Activated T-helper 17 cell treated with anti-CD3 and anti-CD28 coated beads, Interleukin-2, amount 50 U/mL, for 72 hours (primary cell): Measurements from ENCODE around the gene GDF10. TPM values are rescaled to one million over a fixed set of nuclear protein-coding genes. Genes with fewer than 3 reads are reported as not detected.

Experiments used
- ATAC-seq: fragments of 150-1000 bp; cut with Tn5 transposase; replicated peaks from 2 replicates; pipeline ENCODE4 v1.10.0; 2021; ENCODE audit warnings: mild to moderate bottlenecking, moderate library complexity
- H3K27ac Mint-ChIP-seq: one replicate; pipeline ENCODE4 v1.8.0; 2022; ENCODE audit warnings: mixed read lengths
- H3K27me3 Mint-ChIP-seq: one replicate; pipeline ENCODE4 v1.8.0; 2022; ENCODE audit warnings: mixed read lengths
- H3K36me3 Mint-ChIP-seq: one replicate; pipeline ENCODE4 v1.8.0; 2022; ENCODE audit warnings: low read depth, mild to moderate bottlenecking, mixed read lengths
- H3K4me1 Mint-ChIP-seq: one replicate; pipeline ENCODE4 v1.8.0; 2022; ENCODE audit warnings: mixed read lengths
- H3K4me3 Mint-ChIP-seq: one replicate; pipeline ENCODE4 v1.8.0; 2022; ENCODE audit warnings: mild to moderate bottlenecking, mixed read lengths
- H3K9me3 Mint-ChIP-seq: one replicate; pipeline ENCODE4 v1.8.0; 2022; ENCODE audit warnings: mixed read lengths
- total RNA-seq, 2 donors: library from RNA; stranded (reverse); gene quantifications; one replicate each; pipeline ENCODE4 v1.2.3, GENCODE V29; 2022

The GDF10 gene
- total RNA-seq, 2 donors from 2014 or later = 0.45 TPM; not detected in 1

- H3K27me3 Mint-ChIP-seq = peaks cover 14% of the 10 kb centered on the region
- H3K4me3 Mint-ChIP-seq = no peak overlapping the region
- no peaks in the 10 kb centered on the region for H3K9me3 Mint-ChIP-seq
- ATAC-seq = no peak
- no peak overlapping the region for H3K27ac Mint-ChIP-seq
- no peaks in the 10 kb centered on the region for H3K36me3 Mint-ChIP-seq
- no peaks in the 10 kb centered on the region for H3K4me1 Mint-ChIP-seq
Observed at GRCh38 chr10:47323636-47324296, 23.8 kb downstream of the GDF10 start.

DNA sequence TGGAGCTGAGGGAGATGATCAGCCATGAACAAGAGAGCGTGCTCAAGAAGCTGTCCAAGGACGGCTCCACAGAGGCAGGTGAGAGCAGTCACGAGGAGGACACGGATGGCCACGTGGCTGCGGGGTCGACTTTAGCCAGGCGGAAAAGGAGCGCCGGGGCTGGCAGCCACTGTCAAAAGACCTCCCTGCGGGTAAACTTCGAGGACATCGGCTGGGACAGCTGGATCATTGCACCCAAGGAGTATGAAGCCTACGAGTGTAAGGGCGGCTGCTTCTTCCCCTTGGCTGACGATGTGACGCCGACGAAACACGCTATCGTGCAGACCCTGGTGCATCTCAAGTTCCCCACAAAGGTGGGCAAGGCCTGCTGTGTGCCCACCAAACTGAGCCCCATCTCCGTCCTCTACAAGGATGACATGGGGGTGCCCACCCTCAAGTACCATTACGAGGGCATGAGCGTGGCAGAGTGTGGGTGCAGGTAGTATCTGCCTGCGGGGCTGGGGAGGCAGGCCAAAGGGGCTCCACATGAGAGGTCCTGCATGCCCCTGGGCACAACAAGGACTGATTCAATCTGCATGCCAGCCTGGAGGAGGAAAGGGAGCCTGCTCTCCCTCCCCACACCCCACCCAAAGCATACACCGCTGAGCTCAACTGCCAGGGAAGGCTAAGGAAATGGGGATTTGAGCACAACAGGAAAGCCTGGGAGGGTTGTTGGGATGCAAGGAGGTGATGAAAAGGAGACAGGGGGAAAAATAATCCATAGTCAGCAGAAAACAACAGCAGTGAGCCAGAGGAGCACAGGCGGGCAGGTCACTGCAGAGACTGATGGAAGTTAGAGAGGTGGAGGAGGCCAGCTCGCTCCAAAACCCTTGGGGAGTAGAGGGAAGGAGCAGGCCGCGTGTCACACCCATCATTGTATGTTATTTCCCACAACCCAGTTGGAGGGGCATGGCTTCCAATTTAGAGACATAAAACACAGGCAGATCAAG is 25.6 kb downstream of the GDF10 start:
- Mint-ChIP-seq H3K4me3 (no peak overlapping the region), H3K27me3 (peaks cover 14% of the 10 kb centered on the region), H3K4me1 (no peaks in the 10 kb centered on the region), H3K9me3 (no peaks in the 10 kb centered on the region), H3K27ac (no peak overlapping the region), H3K36me3 (no peaks in the 10 kb centered on the region)
- ATAC-seq = no peak

GRCh38 chr10:47326306-47326926 is 26.4 kb downstream of the GDF10 start:
- Mint-ChIP-seq H3K27ac (no peak overlapping the region), H3K36me3 (no peaks in the 10 kb centered on the region), H3K4me3 (no peak overlapping the region), H3K27me3 (peaks cover 8% of the 10 kb centered on the region), H3K9me3 (no peaks in the 10 kb centered on the region), H3K4me1 (no peaks in the 10 kb centered on the region)
- ATAC-seq = no peak

- Mint-ChIP-seq H3K4me1 (no peaks in the 10 kb centered on the region), H3K36me3 (no peaks in the 10 kb centered on the region), H3K27me3 (peaks cover 7% of the 10 kb centered on the region), H3K27ac (no peak overlapping the region), H3K9me3 (no peaks in the 10 kb centered on the region), H3K4me3 (no peak overlapping the region)
- no peak for ATAC-seq
Observed at GRCh38 chr10:47326927-47327330, 26.9 kb downstream of the GDF10 start.

DNA sequence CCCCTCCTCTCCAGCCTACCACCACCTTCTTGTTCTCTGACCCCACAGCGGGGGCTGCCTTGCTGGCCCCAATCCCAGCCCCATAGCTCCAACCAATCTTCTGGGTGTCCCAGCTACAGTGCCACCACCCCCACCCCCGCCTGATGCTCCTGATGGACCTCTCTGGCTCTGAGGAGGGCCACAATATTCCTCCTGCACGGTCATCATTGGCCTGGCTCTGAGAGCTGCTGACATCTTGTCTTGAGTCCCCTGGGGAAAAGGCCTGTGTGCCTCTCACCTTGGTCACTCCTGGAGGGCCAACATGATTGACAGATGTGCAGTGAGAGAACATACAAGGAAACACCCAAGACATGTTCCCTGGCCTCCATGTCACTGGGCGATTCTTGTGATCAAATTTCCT is 29.9 kb downstream of the GDF10 start:
- no peak for ATAC-seq
- H3K36me3 Mint-ChIP-seq = no peaks in the 10 kb centered on the region
- peaks cover 3% of the 10 kb centered on the region for H3K27me3 Mint-ChIP-seq
- no peaks in the 10 kb centered on the region for H3K9me3 Mint-ChIP-seq
- H3K4me3 Mint-ChIP-seq = no peak overlapping the region
- no peaks in the 10 kb centered on the region for H3K4me1 Mint-ChIP-seq
- no peak overlapping the region for H3K27ac Mint-ChIP-seq

DNA sequence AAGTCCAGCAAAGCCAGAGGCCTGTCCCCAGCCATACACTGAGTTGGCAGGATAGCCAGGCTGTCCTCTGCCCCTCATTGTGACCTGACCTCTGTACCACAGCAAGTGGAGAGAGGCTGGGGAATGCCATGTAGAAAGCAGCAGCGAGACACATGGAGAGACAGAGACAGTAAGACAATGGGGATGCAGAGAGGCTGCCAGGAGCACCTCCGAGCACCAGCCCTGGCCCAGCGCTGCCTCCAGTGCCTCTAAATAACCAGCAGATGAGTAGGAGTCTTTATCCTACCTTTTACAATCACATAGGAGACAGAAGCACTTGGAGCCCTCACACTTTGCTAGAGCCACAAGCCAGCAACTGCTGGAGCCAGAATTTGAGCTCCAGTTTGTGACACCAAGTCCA is 30.4 kb downstream of the GDF10 start:
- Mint-ChIP-seq H3K9me3 (no peaks in the 10 kb centered on the region), H3K27me3 (peaks cover 7% of the 10 kb centered on the region), H3K4me1 (no peaks in the 10 kb centered on the region), H3K36me3 (no peaks in the 10 kb centered on the region), H3K27ac (no peak overlapping the region), H3K4me3 (no peak overlapping the region)
- ATAC-seq = no peak

- Mint-ChIP-seq H3K4me3 (no peak overlapping the region), H3K36me3 (no peaks in the 10 kb centered on the region), H3K9me3 (no peaks in the 10 kb centered on the region), H3K27ac (no peak overlapping the region), H3K27me3 (peaks cover 7% of the 10 kb centered on the region), H3K4me1 (no peaks in the 10 kb centered on the region)
- no peak for ATAC-seq
Observed at GRCh38 chr10:47330804-47331203, 30.8 kb downstream of the GDF10 start.

DNA sequence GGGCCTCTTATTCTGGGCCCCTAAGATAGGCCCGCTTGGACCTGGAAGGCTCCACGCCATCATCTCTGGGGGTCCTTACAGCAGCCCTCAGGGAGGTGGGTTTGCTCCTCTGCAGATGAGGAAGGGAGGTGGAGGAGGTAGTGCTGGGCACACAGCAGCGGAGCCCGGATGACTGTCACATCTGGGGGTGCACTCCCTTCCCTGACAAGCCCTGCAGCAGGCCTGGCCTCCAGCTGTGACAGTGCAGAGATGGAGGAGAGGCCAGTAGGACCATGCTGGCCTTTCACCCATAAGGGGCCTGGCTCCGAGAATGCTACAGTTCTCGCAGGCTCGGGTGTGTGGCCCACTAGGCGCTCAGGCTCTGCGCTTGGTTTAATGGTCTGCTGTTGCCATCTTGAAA is 31.5 kb downstream of the GDF10 start:
- H3K27me3 Mint-ChIP-seq = peaks cover 11% of the 10 kb centered on the region
- no peaks in the 10 kb centered on the region for H3K36me3 Mint-ChIP-seq
- H3K27ac Mint-ChIP-seq = no peak overlapping the region
- H3K4me1 Mint-ChIP-seq = no peaks in the 10 kb centered on the region
- no peak overlapping the region for H3K4me3 Mint-ChIP-seq
- H3K9me3 Mint-ChIP-seq = no peaks in the 10 kb centered on the region
- no peak for ATAC-seq

DNA sequence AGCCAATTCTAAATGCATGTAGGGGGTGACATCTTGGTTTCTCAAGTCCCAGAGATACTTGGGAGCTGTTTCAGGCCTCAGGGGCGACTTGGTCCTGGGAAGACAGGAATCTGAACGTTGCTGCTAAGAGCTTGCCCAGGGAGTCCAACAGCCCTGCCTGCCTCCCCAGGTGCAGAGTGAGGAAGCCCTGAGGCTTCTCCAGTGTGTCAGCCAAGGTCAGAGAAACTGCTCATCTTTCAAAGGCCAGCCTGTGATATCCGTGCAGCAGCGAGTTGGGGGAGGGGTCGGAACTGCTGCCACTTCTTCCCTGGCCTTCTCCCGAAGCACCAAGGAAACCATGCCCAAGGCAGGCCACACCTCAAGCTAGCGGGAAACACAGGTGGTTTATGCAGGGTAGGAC is 32.0 kb downstream of the GDF10 start:
- ATAC-seq = no peak
- H3K27ac Mint-ChIP-seq = no peak overlapping the region
- H3K9me3 Mint-ChIP-seq = no peaks in the 10 kb centered on the region
- H3K27me3 Mint-ChIP-seq = peaks cover 13% of the 10 kb centered on the region
- H3K4me3 Mint-ChIP-seq = no peak overlapping the region
- no peaks in the 10 kb centered on the region for H3K36me3 Mint-ChIP-seq
- no peaks in the 10 kb centered on the region for H3K4me1 Mint-ChIP-seq

DNA sequence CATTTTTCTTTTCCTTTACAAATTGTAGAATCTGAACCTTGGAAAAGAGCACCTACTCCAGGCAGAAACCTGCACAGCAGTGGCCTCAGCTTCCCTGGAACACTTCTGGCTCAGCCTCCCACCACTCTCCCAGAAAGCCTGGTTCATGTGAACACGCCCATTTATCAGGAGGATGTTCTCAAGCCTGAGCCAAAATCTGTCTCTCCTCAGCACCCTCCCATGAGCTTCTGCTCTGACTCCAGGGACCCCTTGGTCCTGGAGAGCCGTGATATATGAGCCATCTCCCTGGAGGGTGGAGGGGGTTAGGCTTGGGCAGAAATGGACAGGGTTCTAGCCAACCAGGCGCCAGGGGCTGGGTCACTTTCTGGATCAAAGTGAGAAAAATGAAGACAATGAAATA is 32.4 kb downstream of the GDF10 start:
- ATAC-seq = no peak
- no peaks in the 10 kb centered on the region for H3K4me1 Mint-ChIP-seq
- H3K27me3 Mint-ChIP-seq = peaks cover 14% of the 10 kb centered on the region
- no peak overlapping the region for H3K4me3 Mint-ChIP-seq
- H3K27ac Mint-ChIP-seq = no peak overlapping the region
- no peaks in the 10 kb centered on the region for H3K36me3 Mint-ChIP-seq
- no peaks in the 10 kb centered on the region for H3K9me3 Mint-ChIP-seq

GRCh38 chr10:47332946-47333345 is 32.9 kb downstream of the GDF10 start:
- no peak overlapping the region for H3K27ac Mint-ChIP-seq
- no peaks in the 10 kb centered on the region for H3K4me1 Mint-ChIP-seq
- H3K36me3 Mint-ChIP-seq = no peaks in the 10 kb centered on the region
- no peak overlapping the region for H3K4me3 Mint-ChIP-seq
- H3K27me3 Mint-ChIP-seq = peaks cover 14% of the 10 kb centered on the region
- H3K9me3 Mint-ChIP-seq = no peaks in the 10 kb centered on the region
- ATAC-seq = no peak

- no peaks in the 10 kb centered on the region for H3K36me3 Mint-ChIP-seq
- no peak for ATAC-seq
- H3K9me3 Mint-ChIP-seq = no peaks in the 10 kb centered on the region
- H3K27me3 Mint-ChIP-seq = peaks cover 14% of the 10 kb centered on the region
- H3K4me3 Mint-ChIP-seq = no peak overlapping the region
- H3K27ac Mint-ChIP-seq = no peak overlapping the region
- H3K4me1 Mint-ChIP-seq = no peaks in the 10 kb centered on the region
Observed at GRCh38 chr10:47333532-47333931, 33.5 kb downstream of the GDF10 start.

GRCh38 chr10:47334466-47335295 is 34.7 kb downstream of the GDF10 start:
- Mint-ChIP-seq H3K4me1 (no peaks in the 10 kb centered on the region), H3K4me3 (no peak overlapping the region), H3K27ac (no peak overlapping the region), H3K27me3 (peaks cover 17% of the 10 kb centered on the region), H3K36me3 (no peaks in the 10 kb centered on the region), H3K9me3 (no peaks in the 10 kb centered on the region)
- no peak for ATAC-seq

GRCh38 chr10:47335906-47336305 is 35.9 kb downstream of the GDF10 start:
- Mint-ChIP-seq H3K36me3 (no peaks in the 10 kb centered on the region), H3K27me3 (peaks cover 26% of the 10 kb centered on the region), H3K4me1 (no peaks in the 10 kb centered on the region), H3K27ac (no peak overlapping the region), H3K9me3 (no peaks in the 10 kb centered on the region), H3K4me3 (no peak overlapping the region)
- ATAC-seq = no peak
